MM.1S (cell line): Measurements from ENCODE around the gene SUSD1.

Experiments used
- DNase-seq: peaks from one replicate; pipeline ENCODE4 v3.0.0-alpha.2; 2015
- H2AFZ ChIP-seq: fragments of 300-600 bp; sonication (generic); 2 replicates; pipeline ENCODE4 v1.6.0; 2016; ENCODE audit warnings: antibody characterized with exemption, low read length
- H3F3A ChIP-seq: fragments of 300-600 bp; sonication (generic); 2 replicates; pipeline ENCODE4 v1.6.1; 2016; ENCODE audit warnings: mild to moderate bottlenecking, antibody characterized with exemption, low read length, moderate library complexity, mixed read lengths; ENCODE audit not compliant: insufficient read depth
- H3K27ac ChIP-seq: fragments of 300-600 bp; sonication (generic); 2 replicates; pipeline ENCODE4 v1.5.1; 2016; ENCODE audit warnings: mild to moderate bottlenecking, low read length
- H3K27me3 ChIP-seq: fragments of 300-600 bp; sonication (generic); replicated peaks from 2 replicates; pipeline ENCODE4 v1.6.0; 2016; ENCODE audit warnings: low read length; ENCODE audit not compliant: insufficient read depth
- H3K36me3 ChIP-seq: fragments of 300-600 bp; sonication (generic); replicated peaks from 2 replicates; pipeline ENCODE4 v1.6.1; 2016; ENCODE audit warnings: mild to moderate bottlenecking, low read length, mixed read lengths; ENCODE audit not compliant: insufficient read depth
- H3K4me1 ChIP-seq: fragments of 300-600 bp; sonication (generic); 2 replicates; pipeline ENCODE4 v1.6.1; 2016; ENCODE audit warnings: low read length, mixed read lengths
- H3K4me2 ChIP-seq: fragments of 300-600 bp; sonication (generic); 2 replicates; pipeline ENCODE4 v1.6.0; 2016; ENCODE audit warnings: low read depth, low read length
- H3K4me3 ChIP-seq: fragments of 300-600 bp; sonication (generic); 2 replicates; pipeline ENCODE4 v1.5.1; 2016; ENCODE audit warnings: low read length, mixed read lengths
- H3K79me2 ChIP-seq: fragments of 300-600 bp; sonication (generic); 2 replicates; pipeline ENCODE4 v1.6.1; 2016; ENCODE audit warnings: mixed run types, low read length, mixed read lengths
- H3K9ac ChIP-seq: fragments of 300-600 bp; sonication (generic); 2 replicates; pipeline ENCODE4 v1.6.1; 2016; ENCODE audit warnings: low read length, mixed read lengths
- H3K9me2 ChIP-seq: fragments of 300-600 bp; sonication (generic); replicated peaks from 2 replicates; pipeline ENCODE4 v1.6.1; 2016; ENCODE audit warnings: mild to moderate bottlenecking, low read length, mixed read lengths; ENCODE audit not compliant: insufficient read depth
- H3K9me3 ChIP-seq: fragments of 300-600 bp; sonication (generic); replicated peaks from 2 replicates; pipeline ENCODE4 v1.6.1; 2016; ENCODE audit warnings: mild to moderate bottlenecking, low read length, mixed read lengths; ENCODE audit not compliant: insufficient read depth
- H4K20me1 ChIP-seq: fragments of 300-600 bp; sonication (generic); 2 replicates; pipeline ENCODE4 v1.6.1; 2016; ENCODE audit warnings: mild to moderate bottlenecking, low read length, moderate library complexity, mixed read lengths; ENCODE audit not compliant: insufficient read depth
- EZH2 ChIP-seq: fragments of 300-600 bp; sonication (generic); optimal IDR thresholded peaks from 2 replicates; pipeline ENCODE3; 2017; ENCODE audit warnings: low read depth, mild to moderate bottlenecking, antibody characterized with exemption, low read length, mixed read lengths
- EZH2phosphoT487 ChIP-seq: fragments of 300-600 bp; sonication (generic); IDR thresholded peaks from 2 replicates; pipeline ENCODE4 v1.6.1; 2018; ENCODE audit warnings: antibody characterized with exemption, low read length
- TF ChIP-seq, protein P1 (sequence below): fragments of 300-600 bp; sonication (generic); IDR thresholded peaks from 2 replicates; pipeline ENCODE4 v1.5.1; 2016; ENCODE audit warnings: antibody characterized with exemption, low read length, mixed read lengths

Gene SUSD1

DNA sequence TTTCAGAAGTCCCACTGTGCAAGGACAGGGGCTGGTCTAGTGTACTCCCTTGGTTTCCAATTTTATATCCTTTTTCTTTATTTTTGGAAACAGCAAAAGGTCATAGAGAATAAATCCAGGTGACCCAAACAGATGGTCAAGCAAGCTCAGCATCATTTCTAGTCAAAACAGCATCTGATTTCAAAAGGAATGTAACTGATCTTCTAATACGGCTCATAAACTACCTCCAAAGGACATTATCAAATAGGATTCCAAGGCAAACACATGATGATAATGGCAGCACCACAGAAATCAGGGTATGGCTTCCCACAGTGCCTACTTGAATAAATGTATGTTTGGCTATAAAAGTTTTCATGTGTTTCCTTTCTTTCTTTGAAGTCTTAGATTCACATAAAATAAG, 57.1 kb downstream of the SUSD1 start:
- no peaks in the 10 kb centered on the region for H3K9me3 ChIP-seq
- no peak overlapping the region for H3K4me3 ChIP-seq
- no peaks in the 10 kb centered on the region for H3K4me1 ChIP-seq
- H3K79me2 ChIP-seq, result no peaks in the 10 kb centered on the region
- no peak for DNase-seq
- H3F3A ChIP-seq, result no peaks in the 10 kb centered on the region
- no peaks in the 10 kb centered on the region for H4K20me1 ChIP-seq
- no peak overlapping the region for H3K9ac ChIP-seq
- H3K27me3 ChIP-seq, result no peaks in the 10 kb centered on the region
- H2AFZ ChIP-seq, result no peak overlapping the region
- no peaks in the 10 kb centered on the region for H3K36me3 ChIP-seq
- no peaks in the 10 kb centered on the region for H3K9me2 ChIP-seq
- H3K4me2 ChIP-seq, result no peak overlapping the region
- TF ChIP-seq EZH2 (no peak), EZH2phosphoT487 (no peak)
- TF ChIP-seq, protein P1, sequence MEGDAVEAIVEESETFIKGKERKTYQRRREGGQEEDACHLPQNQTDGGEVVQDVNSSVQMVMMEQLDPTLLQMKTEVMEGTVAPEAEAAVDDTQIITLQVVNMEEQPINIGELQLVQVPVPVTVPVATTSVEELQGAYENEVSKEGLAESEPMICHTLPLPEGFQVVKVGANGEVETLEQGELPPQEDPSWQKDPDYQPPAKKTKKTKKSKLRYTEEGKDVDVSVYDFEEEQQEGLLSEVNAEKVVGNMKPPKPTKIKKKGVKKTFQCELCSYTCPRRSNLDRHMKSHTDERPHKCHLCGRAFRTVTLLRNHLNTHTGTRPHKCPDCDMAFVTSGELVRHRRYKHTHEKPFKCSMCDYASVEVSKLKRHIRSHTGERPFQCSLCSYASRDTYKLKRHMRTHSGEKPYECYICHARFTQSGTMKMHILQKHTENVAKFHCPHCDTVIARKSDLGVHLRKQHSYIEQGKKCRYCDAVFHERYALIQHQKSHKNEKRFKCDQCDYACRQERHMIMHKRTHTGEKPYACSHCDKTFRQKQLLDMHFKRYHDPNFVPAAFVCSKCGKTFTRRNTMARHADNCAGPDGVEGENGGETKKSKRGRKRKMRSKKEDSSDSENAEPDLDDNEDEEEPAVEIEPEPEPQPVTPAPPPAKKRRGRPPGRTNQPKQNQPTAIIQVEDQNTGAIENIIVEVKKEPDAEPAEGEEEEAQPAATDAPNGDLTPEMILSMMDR, result no peak
- no peak overlapping the region for H3K27ac ChIP-seq

GRCh38 chr9:112115970-112116753, 58.9 kb downstream of the SUSD1 start:
- Histone ChIP-seq H3K4me3 (no peak overlapping the region), H3K9me3 (no peaks in the 10 kb centered on the region), H3K79me2 (no peaks in the 10 kb centered on the region), H3F3A (no peaks in the 10 kb centered on the region), H3K4me2 (no peak overlapping the region), H2AFZ (no peak overlapping the region), H3K27ac (no peak overlapping the region), H3K27me3 (no peaks in the 10 kb centered on the region), H3K36me3 (no peaks in the 10 kb centered on the region), H3K9ac (no peak overlapping the region), H3K4me1 (no peaks in the 10 kb centered on the region), H4K20me1 (no peaks in the 10 kb centered on the region), H3K9me2 (no peaks in the 10 kb centered on the region)
- peak; percentile 45 for DNase-seq
- TF ChIP-seq EZH2 (no peak), EZH2phosphoT487 (no peak)
- TF ChIP-seq, protein P1, result no peak

- H3K4me2 ChIP-seq, result no peak overlapping the region
- no peak overlapping the region for H3K27ac ChIP-seq
- DNase-seq, result no peak
- H3K4me1 ChIP-seq, result no peaks in the 10 kb centered on the region
- H3K9ac ChIP-seq, result no peak overlapping the region
- H3K27me3 ChIP-seq, result no peaks in the 10 kb centered on the region
- no peak overlapping the region for H2AFZ ChIP-seq
- no peaks in the 10 kb centered on the region for H4K20me1 ChIP-seq
- no peaks in the 10 kb centered on the region for H3K36me3 ChIP-seq
- H3K4me3 ChIP-seq, result no peak overlapping the region
- no peaks in the 10 kb centered on the region for H3K9me3 ChIP-seq
- no peaks in the 10 kb centered on the region for H3K79me2 ChIP-seq
- H3K9me2 ChIP-seq, result no peaks in the 10 kb centered on the region
- no peaks in the 10 kb centered on the region for H3F3A ChIP-seq
- TF ChIP-seq, protein P1, result no peak
- no peak for TF ChIP-seq EZH2phosphoT487
- no peak for TF ChIP-seq EZH2
These were observed 60.0 kb downstream of the SUSD1 start for GRCh38 chr9:112115109-112115508.
